NCI-H1092 (cell line): ENCODE data around the gene ARHGAP21.
"Not testable (repeated sequence)": the region's sequence is repeated elsewhere in the genome, so short reads cannot be mapped to it uniquely, and the experiment has no call there.

Source experiments
- DNase-seq: peaks from one replicate; lab custom pipeline; 2025; lab: John Stamatoyannopoulos, UW

ARHGAP21 gene

DNA sequence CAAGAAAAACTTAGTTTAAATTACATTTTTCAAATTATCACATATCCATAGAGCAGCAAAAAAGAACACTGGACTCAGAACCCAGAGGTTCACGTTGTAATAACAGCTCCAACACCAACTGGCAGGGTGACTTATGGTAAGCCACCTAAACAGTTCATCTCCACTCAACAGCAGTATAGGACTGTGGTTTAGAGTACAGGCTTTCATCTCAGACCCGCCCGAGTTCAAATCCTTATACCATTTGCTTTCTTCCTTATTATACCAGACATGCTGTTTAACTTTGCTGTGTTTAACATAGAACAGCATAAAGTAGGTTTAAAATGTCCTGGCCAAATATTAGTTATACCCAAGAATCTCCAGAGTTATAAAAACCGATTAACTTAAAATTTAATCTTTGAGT is 97.9 kb downstream of the ARHGAP21 start:
- no peak for DNase-seq

DNA sequence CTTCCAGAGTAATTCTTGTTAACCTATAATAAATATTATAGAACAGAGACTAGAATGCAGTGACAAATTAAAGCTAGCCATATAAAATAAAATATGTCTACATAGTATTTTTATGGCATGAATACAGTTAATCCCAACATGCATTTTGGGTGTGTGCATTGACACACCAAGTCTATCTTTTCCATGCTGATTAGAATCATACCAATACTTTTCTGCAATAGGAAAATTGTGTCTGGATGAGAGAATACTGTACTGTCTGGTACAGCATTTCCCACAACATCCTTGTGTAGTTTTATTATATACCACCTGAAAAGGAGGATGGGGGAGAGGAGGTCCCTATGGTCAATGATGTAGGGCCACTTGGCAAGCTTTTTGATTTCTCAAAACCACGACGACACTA is 100.3 kb downstream of the ARHGAP21 start:
- DNase-seq, result no peak

DNA sequence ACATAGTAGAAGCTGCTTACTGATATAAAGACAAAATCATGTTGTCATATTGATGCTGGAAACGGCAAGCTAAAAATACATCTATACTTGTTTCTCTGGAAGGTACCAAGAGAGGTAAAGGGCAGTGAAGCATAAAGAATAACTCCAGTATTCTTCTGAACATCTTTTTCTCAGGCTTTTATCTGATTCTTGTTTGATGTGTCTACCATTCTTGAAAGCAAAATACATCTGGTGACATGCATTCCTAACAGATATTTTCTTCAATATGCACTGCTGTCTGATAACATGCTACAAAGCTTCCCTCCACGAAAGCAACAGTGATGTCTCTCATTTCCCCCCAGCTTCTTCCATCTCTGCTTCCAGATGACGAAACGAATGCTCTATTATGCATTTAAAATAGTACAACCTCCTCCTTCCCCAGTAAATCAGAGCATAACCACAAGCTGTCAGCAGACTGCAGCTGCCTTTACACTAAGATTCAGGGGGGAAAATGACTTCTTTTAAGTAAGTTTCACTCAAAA is 100.8 kb downstream of the ARHGAP21 start:
- DNase-seq, result no peak

DNA sequence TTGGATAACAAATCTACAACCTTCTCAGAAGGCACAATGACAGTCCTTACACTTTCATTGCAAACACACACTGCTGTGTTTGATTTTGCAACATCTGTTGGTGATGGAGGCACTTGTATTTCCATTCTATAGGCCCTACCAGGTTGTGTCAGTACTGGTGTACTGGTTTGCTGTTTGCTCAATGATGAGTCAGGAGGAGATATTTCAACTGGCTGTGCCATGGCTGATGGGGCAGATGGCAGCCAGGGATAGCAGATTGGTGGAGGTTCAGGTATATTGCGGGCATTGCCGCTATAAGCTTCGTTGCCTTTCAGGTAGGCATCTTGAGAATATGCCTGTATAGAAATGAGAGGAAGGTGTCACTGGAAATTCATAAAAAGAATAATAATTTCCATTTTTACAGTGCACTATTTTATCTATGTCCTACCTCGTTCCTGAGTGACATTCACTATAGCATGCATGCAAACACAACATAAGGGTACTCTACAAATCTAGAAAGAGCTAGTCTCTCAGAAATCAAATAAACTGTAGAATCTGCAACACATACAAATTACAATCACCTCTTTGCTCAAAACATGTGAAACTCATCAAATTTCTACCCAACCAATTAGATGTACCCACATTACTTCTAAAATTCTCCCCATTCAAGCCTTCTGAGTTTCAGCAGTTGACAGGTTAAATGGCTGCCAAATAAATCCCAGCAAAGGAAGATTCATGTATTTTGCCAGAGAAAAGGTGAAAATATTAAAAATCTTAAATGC is 102.5 kb downstream of the ARHGAP21 start:
- DNase-seq, result not testable (repeated sequence)

DNA sequence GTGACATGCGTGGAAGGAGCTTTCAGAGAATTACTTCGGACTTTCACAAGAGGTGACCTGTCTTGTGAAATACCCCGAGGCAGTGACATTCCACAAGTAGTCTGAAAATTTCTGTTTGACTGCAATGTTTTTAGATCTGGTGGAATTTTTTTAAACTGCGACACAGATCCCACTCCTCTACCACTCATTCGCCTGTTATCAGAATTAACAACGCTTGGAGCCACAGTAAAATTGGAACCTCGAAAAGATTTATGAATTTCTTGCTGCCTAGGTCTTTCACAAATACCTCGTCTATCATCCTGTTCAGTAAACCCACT is 103.7 kb downstream of the ARHGAP21 start:
- not testable (repeated sequence) for DNase-seq

DNA sequence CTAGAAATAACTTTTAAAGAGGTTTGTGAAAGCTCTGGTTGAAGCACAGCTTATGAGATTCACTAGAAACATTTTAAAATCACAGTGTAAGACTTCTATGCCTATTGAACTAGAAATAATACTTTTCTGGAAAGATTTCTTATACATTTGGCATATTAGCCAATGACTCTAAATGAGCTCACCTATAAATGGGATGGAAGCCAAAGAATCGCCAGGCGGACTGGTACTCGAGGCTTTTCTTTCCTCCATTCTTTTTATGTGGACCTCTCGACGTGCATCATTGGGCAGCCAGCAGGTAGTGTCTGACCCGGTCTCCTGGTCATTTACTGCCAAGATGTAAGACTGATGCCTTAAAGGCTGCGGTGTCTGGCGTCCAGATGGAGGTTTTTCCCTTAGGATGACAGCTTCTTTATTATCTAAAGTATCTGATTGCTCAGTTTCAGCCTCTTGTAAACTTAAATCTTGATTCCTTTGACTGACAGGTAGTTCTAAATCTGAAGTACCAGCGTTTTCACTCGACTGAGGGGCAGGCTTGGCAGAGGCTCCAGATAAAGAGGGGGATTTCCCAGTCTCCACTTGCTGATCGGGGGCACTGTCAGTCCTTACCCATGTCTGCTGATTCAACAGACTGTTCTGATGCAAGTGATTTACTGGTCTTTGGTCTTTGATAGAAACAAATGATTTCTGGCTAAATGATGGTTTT is 104.2 kb downstream of the ARHGAP21 start:
- DNase-seq, result not testable (repeated sequence)

DNA sequence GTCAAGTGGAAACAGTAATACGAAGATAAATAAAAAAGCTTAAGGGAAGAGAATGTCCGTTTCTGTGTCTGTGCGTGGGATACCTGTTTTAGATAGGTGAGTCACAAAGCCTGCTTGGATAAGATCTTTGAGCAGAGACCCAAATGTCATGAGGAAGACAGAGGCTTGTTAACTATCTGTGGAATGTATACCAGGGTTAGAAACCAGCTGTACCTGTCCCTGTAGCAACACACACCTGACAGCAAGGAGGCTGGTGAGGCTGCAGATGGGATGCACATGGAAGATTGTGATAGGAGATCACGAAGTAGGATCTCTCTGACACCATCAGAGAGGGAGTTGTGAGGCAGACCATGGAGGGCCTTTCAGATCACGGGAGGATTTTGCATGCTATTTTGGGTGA is 105.3 kb downstream of the ARHGAP21 start:
- no peak for DNase-seq

DNA sequence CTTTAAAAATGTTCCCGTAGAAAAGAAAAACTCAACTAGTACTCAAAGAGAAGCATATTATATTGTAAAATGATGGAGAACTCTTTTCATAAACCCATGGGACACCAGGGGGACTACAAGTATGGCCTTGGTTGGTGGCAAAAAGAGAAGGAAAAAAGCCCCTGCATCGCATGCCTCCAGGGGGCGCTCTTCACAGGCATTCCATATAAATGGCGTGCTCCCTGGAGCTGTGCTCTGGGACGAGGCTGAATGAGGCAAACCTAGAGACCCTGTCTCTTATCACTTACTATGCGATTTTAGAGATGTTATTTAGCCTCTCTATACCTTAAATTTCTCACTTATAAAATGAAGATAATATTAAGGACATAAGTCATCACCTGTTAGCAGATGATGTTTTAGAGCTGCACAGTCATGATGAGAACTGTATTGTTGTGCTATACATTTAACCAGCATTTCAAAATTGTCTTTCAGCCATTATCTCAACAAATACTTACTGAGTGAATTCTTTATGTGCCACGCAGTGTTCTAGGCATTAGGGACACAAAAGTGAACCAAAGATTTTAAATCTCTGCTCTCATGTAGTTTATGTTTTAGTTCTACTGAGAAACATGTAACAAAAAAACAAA is 105.8 kb downstream of the ARHGAP21 start:
- no peak for DNase-seq

DNA sequence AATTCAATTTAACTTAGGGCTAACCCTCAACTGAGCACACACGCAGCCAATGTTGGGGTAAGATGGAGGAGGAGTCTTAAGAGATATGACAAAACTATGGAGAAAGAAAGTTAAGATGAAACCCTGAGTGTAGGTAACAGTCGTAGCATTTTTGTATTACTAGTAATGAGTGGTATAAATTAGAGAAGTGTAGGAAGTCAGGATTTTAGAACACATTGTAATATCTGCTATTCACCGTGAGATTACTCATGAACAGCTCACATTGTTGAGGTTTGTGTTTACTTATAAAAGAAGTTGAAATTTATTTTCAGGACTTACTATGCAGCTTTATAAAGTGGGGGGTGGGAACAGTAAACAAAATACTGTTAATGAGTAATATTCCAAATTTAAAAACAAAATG is 107.2 kb downstream of the ARHGAP21 start:
- DNase-seq, result no peak

DNA sequence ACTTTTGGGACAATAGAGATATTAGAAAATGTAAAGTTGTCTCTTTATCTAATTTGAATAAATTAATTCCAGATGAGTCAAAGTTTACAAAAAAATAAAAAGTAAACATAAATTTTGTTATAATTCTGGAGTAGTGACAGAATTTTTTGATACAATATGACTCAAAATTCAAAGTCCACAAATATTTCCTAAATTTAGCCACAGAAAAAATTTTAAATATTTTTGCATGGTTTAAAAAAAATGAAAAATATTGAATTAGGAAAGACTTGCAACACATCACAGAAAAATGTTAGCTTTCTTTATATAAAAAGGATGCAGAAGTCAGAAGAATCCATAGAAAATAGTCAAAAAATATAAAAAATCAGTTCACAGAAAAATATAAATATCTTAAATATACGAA is 117.7 kb downstream of the ARHGAP21 start:
- no peak for DNase-seq

DNA sequence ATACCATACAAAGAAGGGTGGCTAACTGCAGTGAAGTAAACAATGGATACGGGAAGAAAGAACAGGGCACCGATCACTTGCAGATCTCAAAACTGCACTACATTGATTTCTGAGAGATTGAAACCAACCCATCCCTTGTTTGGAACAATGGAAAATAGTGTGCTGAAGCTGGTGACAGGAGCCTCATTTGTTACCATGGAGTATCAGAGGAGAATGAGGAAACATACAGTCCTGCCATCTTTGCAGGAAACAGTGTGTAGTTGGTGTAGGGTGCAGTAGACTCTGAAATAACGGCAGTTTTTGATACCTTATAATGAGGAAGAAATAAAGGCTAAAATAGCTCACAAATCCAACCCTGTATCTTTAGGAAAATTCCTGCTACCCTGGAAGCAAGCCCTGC is 118.5 kb downstream of the ARHGAP21 start:
- no peak for DNase-seq

DNA sequence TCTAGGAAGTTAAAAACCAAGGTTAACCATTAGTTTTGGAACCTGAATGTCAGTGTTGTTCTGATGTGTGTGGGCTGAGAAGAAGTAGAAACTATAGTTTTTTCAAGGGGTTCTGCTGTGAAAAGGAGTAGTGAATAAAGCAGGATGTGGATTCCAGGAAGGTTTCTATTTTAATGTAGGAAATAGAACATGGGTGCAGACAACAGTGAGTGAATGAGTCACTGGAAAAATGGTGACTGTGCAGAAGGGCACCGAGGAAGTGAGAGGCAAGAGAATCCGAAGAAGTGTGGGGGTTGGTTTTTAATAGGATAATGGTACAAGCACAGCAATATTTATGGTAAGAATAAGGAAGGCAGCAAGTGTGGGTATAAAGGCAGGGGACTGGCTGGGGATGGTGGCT is 120.4 kb downstream of the ARHGAP21 start:
- DNase-seq, result no peak

DNA sequence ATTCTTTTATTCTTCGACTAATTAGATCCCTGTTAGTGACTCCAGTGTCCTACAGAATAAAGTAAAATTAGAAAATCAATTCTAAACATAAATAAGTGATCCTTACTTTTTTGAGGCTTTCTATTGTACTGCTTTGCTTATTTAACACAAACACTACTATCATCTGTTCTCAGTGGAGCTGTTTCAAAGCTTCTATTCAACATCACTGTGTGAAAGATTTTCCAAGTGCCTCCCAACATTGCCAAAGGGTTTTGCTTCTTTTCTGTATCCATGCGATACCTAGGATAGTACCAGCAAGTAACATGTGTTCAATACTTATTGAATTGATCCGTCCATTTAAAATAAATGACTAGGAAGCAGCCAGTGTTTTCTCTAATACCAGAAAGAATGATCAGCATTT is 125.7 kb downstream of the ARHGAP21 start:
- DNase-seq, result no peak

DNA sequence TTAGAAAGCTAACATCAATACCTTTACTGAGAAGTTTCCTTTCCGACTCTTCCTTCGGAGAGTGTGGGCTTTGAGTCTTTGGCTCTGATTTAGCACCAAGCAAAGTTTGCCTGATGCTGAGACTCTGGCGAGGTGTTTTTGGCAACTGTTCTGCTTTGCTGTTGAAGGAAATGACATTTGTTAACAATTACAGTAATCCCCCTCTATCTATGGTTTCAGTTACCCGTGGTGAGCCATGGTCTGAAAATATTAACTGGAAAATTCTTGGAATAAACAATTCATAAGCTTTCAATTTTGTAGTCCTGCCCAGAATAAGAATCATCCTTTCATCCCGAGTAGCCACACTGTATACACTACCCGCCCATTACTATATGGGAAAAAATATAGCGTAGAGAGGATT is 126.3 kb downstream of the ARHGAP21 start:
- DNase-seq, result no peak

DNA sequence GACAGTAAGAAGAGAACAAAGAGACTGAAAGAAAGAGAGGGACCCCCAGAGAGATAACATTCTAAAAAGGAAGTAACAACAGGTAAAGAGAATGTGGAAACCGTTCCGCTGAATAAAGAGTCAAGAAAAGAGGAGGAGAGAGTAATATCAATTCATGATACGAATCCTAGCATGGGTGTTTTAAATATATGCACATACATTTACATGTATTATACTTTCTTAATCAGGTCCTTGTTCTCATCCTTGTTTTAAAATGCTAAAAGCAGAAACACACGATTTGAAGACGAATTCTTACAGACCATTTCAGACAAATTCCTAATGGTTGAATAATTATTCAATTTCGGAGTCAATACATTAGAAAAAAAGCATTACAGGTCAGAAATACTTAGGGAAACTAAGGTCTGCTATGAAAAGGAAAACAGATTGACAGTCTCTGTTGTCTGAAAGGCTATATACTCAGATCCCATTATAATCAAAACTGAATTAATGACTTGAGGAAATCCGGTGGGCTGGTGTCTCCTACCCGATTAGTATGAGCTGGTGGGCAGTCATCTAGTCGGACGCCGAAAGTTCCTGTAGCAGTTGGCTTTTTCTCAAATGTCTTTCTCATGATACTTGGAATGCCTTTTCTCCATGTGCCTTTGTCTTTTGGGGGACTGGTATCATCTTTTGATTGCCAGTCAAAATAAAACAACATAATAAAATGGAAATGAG is 127.3 kb downstream of the ARHGAP21 start:
- DNase-seq, result no peak

DNA sequence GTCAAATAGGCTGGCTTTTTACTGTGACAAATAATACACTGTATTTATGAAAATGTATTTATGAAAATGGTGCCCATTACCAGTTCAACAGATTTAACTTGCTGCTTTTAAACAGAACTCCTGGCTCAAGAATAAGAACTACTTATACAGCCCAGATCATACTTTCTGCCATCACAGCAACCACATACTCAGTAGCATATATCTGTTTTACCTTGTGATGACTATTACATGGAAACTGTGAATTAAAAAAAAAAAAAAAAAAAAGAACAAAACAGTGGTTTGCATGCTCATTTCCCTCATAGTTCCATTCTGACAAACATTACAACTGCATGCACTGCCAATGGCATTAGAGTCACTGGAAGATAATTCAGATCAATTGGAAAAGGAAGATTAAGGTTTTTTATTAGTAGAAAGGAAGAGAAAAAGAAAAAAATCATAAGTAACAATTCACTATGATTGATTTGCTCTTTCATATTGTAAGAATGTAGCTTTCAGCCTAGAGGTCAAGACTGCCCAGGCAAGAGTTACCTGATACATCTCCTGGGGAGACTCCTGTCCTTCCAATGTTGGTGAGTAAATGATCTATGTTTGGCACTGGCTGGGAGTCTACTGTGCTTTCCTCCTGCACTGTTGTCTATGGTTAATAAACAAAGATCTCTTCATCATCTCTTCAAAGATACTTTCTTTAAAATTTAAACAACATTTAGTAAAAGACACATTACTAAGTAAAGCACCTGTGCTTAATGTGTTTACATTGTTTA is 132.8 kb downstream of the ARHGAP21 start:
- no peak for DNase-seq

DNA sequence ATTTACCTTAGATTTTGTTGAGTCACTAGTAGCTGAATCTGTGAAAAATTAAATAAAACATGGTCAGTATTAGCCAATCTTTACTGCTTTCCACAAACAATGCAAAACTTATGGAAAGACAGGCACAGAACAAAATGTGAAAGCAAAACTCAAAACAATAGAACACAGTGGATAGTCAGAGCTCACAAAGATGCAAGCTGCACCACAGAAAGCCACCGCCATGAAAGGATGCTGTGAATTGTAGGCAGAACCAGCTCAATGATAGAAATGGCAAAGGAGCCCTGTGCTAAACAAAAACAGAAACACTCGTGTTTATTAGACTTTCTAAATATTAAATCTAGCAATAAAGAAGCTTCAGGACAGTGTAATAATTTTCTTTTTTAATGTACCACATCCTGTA is 134.4 kb downstream of the ARHGAP21 start:
- DNase-seq, result no peak

DNA sequence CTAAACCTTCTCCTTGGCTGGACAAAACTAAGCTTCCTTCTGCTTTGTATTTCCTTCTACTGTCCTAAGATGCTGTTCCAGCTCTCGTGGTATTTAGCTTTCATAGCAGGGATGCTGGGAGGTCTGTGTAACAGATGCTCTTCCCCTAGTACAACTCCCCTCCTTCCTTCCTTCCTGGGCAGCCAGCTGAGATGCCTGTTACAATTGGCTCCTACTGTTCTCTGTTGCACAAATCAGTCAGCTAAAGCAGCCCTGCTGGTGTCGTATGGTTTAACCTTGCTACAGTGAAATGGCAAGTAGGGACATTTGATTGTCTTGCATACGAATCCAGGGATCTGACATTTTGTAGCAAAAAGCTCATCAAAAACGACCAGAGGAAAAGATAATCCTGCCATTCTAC is 143.8 kb downstream of the ARHGAP21 start:
- DNase-seq, result no peak

DNA sequence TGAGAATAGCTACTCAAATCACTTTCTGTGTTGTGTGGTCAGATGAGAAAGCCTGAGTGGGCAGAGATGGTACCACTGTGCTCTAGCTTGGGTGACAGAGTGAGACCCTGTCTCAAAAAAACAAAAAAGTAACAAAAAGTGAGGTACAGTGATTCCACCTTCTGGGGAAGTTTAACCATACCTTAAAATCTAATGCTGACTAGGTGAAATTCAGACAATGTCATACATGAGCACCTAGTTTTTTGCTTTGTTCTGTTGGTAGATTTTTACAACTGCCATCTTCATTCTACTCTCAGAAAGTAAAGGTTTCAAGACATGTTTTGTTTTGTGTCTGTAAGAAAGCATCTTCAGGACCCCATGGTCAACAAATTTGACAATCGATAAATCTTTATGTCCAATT is 144.2 kb downstream of the ARHGAP21 start:
- no peak for DNase-seq

DNA sequence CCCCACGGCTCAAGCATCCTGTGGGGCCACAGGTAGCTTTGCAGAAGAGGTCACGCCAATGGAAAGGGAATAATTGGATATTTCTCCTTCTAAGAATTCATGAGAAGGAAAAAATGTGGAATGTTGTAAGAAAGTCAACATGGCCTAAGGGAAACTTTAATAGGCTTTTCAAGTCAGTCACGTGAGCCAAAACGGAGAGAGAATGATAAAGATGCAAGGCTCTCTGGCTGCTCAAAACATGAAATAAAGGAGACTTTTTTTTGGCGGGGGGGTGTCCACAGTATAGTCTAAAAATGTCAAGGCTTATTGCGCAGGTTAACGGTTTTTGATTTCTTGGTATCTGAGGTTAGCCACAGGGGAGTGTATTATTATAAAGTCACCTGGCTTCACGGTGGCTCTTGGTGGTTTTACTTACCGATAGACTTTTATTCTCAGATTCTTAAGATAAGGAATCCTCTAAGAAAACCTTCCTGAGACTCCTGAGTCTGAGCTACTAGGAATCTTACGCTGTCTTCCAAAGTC is 148.1 kb downstream of the ARHGAP21 start:
- no peak for DNase-seq

DNA sequence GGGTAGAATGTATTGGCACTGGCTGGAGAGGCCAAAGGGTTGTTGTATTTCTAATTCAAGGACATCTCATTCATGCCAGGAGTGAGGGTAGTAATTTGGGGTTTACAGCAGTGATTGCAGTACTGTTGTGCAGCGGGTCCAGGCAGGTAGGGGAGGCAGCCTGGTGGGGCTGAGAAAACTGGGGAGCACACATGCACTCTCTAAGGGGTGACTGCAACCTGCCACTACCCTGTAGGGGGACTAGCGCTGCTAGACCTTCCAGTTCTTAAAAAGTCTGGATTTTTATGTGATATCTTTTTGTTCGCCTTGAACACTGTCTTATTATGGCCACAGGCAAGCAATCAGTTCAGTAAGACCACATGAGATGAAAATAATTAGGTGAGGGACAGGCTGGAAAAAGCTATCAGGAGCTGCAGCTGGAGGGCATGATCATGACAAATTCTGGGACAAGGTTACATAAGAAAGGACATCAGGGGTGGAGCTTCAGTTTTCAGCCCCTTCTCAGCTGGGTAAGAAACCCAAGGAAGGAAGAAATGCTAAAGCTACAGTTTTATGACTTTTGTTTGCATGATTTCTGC is 149.0 kb downstream of the ARHGAP21 start:
- no peak for DNase-seq
